Thoracic aorta (tissue), 2 donors: ENCODE results near the gene LDAF1. TPM values are rescaled to one million over a fixed set of nuclear protein-coding genes. Genes with fewer than 3 reads are reported as not detected.

ENCODE experiments used
- ATAC-seq: fragments of 150-250 bp; one replicate; pipeline ENCODE4 v1.8.0; 2017; ENCODE audit warnings: low read depth; ENCODE audit not compliant: insufficient number of reproducible peaks, low FRiP score
- DNase-seq: peaks from one replicate; pipeline ENCODE4 v3.0.0-alpha.2; 2020; ENCODE audit warnings: low spot score
- H3K27ac ChIP-seq, 2 donors: fragments of 200-600 bp; sonication (generic); 1 replicate in 1 of 2; 2 replicates in 1 of 2; pipeline ENCODE4 v1.5.1; 2016; ENCODE audit warnings: mild to moderate bottlenecking in 2 of 2, moderate library complexity in 2 of 2
- H3K27me3 ChIP-seq: fragments of 200-600 bp; sonication (generic); replicated peaks from 2 replicates; pipeline ENCODE4 v1.6.0; 2016; ENCODE audit warnings: mild to moderate bottlenecking; ENCODE audit not compliant: insufficient read depth
- H3K36me3 ChIP-seq: fragments of 200-600 bp; sonication (generic); one replicate; pipeline ENCODE4 v1.5.1; 2016
- H3K4me1 ChIP-seq, 2 donors: fragments of 200-600 bp; sonication (generic); 1 replicate in 1 of 2; 2 replicates in 1 of 2; pipeline versions ENCODE4 v1.5.1 to v1.6.0; 2016; ENCODE audit warnings: low read depth in 2 of 2, mild to moderate bottlenecking in 1 of 2; ENCODE audit not compliant: control insufficient read depth in 1 of 2
- H3K4me3 ChIP-seq: fragments of 200-600 bp; sonication (generic); 2 replicates; pipeline ENCODE4 v1.5.1; 2016; ENCODE audit warnings: mild to moderate bottlenecking
- H3K9me3 ChIP-seq: fragments of 200-600 bp; sonication (generic); 2 replicates; pipeline ENCODE4 v1.5.1; 2016
- total RNA-seq, 2 donors: library from RNA; depleted of rRNA; stranded (reverse); fragments of >200 nt; gene quantifications; one replicate each; pipeline versions ENCODE4 v1.1.0 to v1.2.3, GENCODE V29; 2016
- TF ChIP-seq, protein P1 (sequence below): fragments of 200-600 bp; sonication (generic); IDR thresholded peaks from one replicate; pipeline ENCODE4 v1.5.1; 2019; ENCODE audit warnings: antibody characterized with exemption

LDAF1 gene
- total RNA-seq, 2 donors from 2014 or later: 110 to 112 TPM

- TF ChIP-seq, protein P1, sequence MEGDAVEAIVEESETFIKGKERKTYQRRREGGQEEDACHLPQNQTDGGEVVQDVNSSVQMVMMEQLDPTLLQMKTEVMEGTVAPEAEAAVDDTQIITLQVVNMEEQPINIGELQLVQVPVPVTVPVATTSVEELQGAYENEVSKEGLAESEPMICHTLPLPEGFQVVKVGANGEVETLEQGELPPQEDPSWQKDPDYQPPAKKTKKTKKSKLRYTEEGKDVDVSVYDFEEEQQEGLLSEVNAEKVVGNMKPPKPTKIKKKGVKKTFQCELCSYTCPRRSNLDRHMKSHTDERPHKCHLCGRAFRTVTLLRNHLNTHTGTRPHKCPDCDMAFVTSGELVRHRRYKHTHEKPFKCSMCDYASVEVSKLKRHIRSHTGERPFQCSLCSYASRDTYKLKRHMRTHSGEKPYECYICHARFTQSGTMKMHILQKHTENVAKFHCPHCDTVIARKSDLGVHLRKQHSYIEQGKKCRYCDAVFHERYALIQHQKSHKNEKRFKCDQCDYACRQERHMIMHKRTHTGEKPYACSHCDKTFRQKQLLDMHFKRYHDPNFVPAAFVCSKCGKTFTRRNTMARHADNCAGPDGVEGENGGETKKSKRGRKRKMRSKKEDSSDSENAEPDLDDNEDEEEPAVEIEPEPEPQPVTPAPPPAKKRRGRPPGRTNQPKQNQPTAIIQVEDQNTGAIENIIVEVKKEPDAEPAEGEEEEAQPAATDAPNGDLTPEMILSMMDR: no peak
- Histone ChIP-seq H3K4me1 (no peaks in the 10 kb centered on the region), H3K4me3 (no peak overlapping the region), H3K27ac (no peak overlapping the region), H3K9me3 (no peaks in the 10 kb centered on the region), H3K36me3 (no peaks in the 10 kb centered on the region), H3K27me3 (no peaks in the 10 kb centered on the region)
- no peak for ATAC-seq
- DNase-seq: no peak
These were observed 33.3 kb upstream of the LDAF1 start for GRCh38 chr16:21125191-21125590.

DNA sequence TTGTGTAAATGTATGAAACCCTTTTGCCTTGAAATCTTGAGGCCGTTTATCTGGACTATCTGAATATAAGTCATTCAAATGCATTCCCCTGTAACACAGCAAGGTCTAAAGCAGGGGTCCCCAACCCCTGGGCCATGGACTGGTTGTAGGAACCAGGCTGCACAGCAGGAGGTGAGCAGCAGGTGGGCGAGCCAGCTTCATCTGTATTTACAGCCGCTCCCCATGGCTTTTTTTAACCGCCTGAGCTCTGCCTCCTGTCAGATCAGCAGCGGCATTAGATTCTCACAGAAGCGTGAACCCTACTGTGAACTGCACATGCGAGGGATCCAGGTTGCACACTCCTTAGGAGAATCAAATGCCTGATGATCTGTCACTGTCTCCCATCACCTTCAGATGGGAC lies 32.0 kb upstream of the LDAF1 start:
- no peaks in the 10 kb centered on the region for H3K36me3 ChIP-seq
- TF ChIP-seq, protein P1: no peak
- no peaks in the 10 kb centered on the region for H3K27me3 ChIP-seq
- DNase-seq (no peak), ATAC-seq (no peak)
- H3K4me3 ChIP-seq: no peak overlapping the region
- H3K27ac ChIP-seq: no peak overlapping the region
- H3K4me1 ChIP-seq: no peaks in the 10 kb centered on the region
- H3K9me3 ChIP-seq: no peaks in the 10 kb centered on the region

GRCh38 chr16:21128991-21129390 lies 29.5 kb upstream of the LDAF1 start:
- Histone ChIP-seq H3K27ac (no peak overlapping the region), H3K27me3 (no peaks in the 10 kb centered on the region), H3K36me3 (no peaks in the 10 kb centered on the region), H3K4me3 (no peak overlapping the region), H3K9me3 (no peaks in the 10 kb centered on the region), H3K4me1 (no peaks in the 10 kb centered on the region)
- TF ChIP-seq, protein P1: no peak
- ATAC-seq (no peak), DNase-seq (no peak)

- Histone ChIP-seq H3K4me1 (no peaks in the 10 kb centered on the region), H3K9me3 (no peaks in the 10 kb centered on the region), H3K27me3 (no peaks in the 10 kb centered on the region), H3K36me3 (no peaks in the 10 kb centered on the region), H3K27ac (no peak overlapping the region), H3K4me3 (no peak overlapping the region)
- TF ChIP-seq, protein P1: no peak
- DNase-seq (no peak), ATAC-seq (no peak)
These were observed 27.7 kb upstream of the LDAF1 start for GRCh38 chr16:21130811-21131210.

DNA sequence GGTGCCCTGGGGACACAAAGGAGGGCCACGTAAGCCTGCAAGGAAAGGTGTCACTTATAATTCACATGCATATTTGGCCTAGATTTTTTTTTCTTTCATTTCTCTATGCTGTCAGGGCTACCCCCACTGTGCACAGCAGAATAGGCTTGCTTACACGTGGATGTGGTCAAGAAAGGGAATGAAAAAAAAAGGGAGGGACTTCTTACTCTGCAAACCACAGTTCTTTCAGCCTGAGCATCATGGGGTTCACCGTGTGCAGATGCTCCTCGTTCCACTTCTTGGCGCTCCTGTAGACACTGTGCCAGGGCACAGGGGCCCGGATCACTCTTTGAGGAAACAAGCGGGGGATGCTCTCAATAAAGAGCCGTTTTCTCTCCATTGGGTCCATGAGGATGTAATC lies 24.4 kb upstream of the LDAF1 start:
- Histone ChIP-seq H3K4me3 (no peak overlapping the region), H3K4me1 (no peaks in the 10 kb centered on the region), H3K36me3 (no peaks in the 10 kb centered on the region), H3K27ac (no peak overlapping the region), H3K9me3 (no peaks in the 10 kb centered on the region), H3K27me3 (no peaks in the 10 kb centered on the region)
- DNase-seq (no peak), ATAC-seq (no peak)
- TF ChIP-seq, protein P1: no peak
